Fibroblast of skin of back (primary cell): ENCODE measurements around the gene C19orf81.

Source experiments
- DNase-seq: peaks from one replicate; pipeline ENCODE4 v3.0.0-alpha.2; 2013

Gene C19orf81

DNA sequence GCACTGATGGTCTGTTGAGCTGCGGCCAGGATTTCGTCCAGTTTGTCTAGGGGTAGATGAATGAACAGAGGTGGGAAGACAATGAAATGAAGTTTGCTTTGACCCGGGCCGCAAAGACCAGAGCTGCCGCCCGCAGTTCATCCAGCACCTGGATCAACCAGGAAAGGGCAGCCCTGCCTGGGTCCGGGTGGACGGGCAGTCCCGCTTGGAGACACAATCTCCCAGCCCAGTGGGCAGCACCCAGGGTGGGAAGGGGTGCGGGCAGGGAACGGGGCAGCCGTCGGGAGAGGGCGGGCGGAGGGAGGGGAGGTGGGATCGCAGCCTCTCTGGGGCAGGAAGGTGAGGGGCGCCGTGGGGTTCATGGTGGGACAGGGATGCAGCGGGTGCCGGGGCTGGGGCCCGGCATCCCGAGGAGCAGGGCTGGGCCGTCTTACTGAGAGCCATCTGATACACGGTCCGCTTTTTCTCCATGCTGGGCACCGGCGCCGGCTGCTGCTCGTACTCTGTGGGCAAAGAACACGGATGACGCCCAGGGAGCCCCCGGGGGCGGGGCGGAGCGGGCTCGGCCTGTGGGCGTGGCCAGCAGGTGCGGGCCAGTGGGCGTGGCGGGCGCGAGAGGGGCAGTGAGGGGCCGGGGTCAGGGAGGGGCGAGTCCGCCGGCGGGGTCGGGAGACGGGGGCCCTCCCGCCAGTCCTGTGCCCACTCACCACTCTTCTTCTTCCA is 37.2 kb downstream of the C19orf81 start:
- no peak for DNase-seq

DNA sequence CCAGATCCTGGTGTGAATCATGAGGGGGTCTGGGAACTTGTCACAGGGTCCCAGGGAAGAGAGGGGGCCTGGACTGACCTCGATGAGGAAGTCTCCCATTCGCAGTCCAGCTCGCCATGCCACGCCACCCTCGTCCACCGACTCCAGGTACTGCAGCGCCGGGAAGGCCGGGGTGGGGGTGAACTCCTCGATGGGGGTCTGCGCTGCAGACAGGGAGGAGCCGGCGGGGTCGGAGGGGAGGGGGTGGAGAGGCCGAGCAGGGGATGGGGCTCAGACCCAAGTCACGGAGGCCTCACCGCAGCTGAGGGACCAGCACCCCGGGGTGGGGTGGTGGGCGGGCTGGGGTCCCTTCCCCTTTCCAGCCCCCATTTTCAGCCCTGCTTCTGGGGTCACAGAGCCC is 39.5 kb downstream of the C19orf81 start:
- DNase-seq, result no peak

DNA sequence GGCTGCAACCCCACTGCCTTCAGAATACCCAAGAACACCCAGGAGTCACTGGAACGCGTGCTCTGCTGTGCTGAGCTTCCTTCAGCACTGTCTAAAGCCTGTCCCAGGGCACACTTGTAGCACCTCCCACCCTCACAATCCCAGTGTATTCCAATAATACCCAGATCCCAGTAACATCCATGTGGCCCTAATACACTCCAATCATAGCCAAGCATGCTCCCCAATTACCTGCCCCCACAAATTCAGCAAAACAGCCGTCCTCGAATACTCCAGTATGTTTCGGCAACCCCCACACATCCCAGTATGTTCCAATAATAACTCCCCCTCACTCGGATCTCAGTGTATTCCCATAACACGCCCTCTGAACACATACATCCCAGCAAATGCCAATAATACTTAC is 41.2 kb downstream of the C19orf81 start:
- no peak for DNase-seq

GRCh38 chr19:50693064-50693975 is 44.1 kb downstream of the C19orf81 start:
- DNase-seq, result no peak

DNA sequence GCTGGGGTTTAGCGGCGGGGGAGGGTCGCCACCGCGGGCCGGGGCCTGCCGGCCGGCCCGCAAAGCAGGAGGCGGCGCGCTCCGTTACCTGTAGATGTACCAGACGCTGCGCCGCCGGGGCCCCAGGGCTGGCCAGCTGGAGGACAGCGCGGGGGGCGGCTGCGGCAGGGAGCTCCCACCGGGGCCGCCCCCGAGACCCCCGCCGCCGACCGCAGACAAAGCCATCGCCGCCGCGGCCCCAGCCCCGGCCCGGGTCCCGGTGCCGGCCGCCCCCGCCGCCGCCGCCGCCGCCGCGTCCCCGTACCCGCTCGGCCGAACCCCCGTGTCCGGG is 45.5 kb downstream of the C19orf81 start:
- no peak for DNase-seq

DNA sequence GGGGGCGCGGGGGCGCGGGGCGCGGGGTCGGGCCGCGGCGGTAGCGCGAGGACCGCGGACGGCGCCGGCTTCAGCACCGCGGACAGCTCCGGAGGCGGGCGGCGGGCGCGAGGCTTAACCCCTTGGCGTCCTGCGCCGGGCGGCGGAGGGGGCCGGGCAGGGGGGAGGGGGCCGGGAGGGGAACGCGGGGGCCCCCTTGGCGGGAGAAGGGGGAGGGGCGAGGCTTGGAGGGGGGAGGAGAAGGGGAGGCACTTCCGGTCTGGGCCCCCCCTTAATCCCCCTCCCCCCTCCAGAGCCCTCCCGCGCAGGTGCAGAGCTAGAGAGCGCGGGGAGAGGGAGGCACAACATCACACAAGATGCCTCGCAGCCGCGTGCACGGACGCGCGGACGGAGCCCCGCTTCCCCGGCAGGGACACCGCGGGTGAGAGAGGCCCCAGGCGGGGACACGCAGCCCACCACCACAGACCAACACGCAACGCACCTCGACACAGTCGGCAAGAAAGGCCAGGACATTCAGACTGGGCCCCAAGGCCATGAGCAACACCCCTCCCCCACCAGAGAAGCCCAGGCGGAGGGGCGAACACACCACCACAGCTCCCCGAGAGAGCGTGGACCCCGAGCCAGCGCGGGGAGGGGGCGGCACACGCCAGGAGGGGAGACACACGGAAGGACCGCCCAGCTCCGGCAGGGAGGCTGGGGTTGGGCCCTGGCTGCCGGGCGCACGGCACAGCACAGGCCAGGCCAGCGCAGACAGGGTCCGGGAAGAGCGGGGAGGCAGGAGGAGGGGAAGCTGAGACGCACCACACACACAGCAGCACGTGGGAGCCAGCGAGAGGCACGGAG is 46.2 kb downstream of the C19orf81 start:
- DNase-seq, result no peak

DNA sequence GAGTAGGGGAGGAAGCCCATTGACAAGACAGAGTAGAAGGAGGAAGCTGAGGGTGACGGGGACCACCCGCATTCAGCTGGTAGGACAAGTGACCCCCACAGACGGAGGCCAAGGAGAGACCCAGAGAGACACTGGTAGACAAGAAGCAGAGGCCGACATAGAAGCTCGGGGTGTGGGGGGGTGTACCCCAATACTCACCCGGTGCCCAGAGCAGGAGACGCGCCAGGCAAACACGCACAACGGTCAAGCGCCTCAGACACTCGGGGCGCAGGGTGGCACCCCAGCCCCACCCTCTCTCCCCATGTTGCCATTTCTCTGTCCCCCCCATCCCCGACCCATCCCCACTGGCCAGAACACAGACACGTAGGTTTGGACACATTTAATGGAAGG is 46.8 kb downstream of the C19orf81 start:
- DNase-seq, result no peak

- DNase-seq, result no peak
Measured at GRCh38 chr19:50697414-50698124, 48.3 kb downstream of the C19orf81 start.

DNA sequence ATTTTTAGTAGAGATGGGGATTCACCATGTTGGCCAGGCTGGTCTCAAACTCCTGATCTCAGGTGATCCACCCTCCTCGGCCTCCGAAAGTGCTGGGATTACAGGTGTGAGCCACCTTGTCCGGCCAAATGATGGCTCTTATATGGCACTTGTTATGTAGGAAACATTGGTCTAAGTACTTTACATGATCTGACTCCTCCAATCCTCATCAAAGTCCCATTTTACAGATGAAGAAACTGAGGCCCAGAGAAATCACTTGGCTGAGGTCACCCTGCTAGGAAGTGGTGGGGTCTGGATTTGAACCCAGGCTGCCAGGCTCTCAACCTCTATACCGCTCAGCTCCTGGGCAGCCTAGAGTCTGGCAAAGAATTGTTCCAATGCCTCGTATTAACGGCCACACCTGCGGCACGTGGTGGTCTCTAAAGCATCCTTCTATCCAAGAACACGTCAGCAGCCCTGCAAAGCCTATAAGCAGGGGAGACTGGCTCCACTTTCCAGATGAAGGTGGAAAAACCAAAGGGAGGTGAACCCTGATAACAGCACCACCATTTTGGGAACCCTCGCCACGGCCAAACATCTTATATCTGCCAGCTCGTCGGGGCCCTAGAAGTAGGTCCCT is 52.2 kb downstream of the C19orf81 start:
- no peak for DNase-seq

- no peak for DNase-seq
Measured at GRCh38 chr19:50702158-50702870, 53.1 kb downstream of the C19orf81 start.

GRCh38 chr19:50702871-50703829 is 53.9 kb downstream of the C19orf81 start:
- DNase-seq, result no peak

DNA sequence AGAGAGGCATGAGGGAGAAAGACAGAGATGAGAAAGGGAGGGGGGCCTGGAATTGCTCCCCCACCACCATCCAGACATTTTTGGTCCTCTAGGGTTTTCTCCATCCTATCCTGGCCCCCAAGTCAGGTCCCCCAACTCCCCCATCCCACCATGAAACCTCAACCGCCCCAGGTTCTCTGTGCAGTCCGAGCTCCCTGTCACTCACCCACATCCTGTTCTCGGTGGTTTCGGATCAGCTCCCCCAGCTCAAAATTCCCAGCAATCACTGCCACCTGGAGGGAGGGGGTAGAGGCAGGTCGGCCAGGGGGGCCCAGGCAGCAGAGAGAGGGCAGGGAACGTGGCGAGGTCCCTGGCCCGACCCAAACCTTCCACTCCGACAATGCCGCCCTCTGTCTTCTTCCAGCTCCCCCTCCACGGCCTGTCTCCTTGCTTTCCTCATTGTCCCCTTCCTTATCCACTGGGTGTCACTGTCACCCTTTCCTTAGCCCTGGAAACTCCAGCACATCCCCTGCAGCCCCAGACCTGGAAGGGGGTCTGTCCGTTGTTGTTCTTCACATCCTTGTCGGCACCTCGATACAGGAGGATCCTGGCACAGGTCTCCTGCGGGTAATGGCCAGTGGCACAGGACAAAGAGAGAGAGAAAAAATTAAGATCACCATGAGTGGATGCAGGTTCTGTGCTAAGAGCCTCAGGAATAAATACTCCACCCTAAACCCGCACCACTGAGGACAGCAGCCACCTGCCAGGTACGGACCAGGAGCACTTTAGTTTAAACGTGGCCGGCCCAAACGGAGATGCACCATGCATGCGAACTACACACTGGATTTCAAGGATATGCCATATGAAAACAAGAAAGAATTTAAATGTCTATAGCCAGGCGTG is 54.9 kb downstream of the C19orf81 start:
- no peak for DNase-seq

DNA sequence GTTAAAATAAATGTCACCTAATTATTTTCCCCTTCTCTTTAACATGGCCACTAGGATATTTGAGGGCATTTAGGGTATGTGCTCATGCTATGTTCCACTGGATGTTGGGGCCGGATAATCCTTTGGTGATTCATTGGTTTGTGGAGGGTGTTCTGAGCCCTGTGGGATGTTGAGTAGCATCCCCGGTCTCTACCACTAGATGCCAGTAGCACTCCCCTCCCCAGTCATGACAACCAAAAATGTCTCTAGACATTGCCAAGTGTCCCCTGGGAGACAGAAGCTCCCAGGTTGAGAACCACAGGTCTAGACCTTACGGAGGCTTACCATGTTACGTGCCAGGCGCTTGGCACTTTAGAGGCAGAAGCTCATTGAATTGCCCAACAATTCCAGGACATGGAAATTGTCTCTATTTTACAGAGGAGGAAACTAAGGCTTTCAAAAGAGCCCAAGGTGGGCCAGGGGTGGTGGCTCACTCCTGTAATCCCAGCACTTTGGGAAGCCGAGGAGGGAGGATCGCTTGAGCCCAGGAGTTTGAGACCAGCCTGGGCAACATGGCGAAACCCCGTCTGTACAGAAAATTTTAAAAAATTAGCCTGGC is 56.3 kb downstream of the C19orf81 start:
- peak; percentile 82 for DNase-seq

GRCh38 chr19:50706387-50706786 is 57.1 kb downstream of the C19orf81 start:
- DNase-seq, result no peak

DNA sequence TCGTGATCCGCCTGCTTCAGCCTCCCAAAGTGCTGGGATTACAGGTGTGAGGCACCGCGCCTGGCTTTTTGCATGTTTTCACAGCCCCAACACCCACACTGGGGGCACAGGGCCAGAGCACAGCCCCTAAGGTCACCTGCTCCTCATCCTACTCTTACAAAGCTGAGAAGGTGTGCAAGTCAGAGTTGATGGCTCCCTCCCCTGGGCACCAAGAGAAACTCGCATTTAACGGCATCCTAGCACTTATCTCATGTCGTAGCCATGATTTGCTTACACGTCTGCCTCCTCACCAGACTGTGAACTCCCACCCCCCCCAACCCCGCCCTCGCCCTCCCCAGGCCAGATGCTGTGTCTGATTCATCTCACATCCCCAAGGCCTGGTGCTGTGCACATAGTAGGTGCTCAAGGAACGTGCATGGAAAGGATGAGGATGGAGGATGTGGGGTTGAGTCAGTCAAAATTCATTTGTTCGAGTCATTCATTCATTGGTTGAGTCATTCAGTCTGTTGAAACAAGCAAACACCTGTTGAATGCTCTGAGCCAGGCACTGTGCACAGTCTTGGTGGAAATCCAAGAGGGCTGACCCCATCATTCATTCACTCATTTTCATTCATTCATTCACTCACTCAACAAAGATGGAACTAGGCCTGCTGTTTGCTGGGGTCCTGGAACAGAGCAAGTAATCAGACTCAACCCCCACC is 59.1 kb downstream of the C19orf81 start:
- DNase-seq, result no peak
